Spleen (tissue), 7 donors: ENCODE data around the gene SMAD3.

Source experiments
- POLR2A ChIP-seq, 3 donors: fragments of 450-650 bp; IDR thresholded peaks; one replicate each; pipeline ENCODE4 v1.5.1; 2017; ENCODE audit warnings: antibody characterized with exemption in 3 of 3, mild to moderate bottlenecking in 1 of 3
- TF ChIP-seq, protein P1 (sequence below), 11 experiments: fragments of 200-600 bp in 7 of 11; fragments of 450-650 bp in 4 of 11; sonication (generic) in 4 of 11; IDR thresholded peaks in 8 of 11; conservative IDR thresholded peaks in 3 of 11; 1 replicate in 7 of 11; 2 replicates in 4 of 11; pipeline versions ENCODE4 v1.4.0 to v1.8.0; 2016 to 2021; ENCODE audit warnings: antibody characterized with exemption in 11 of 11, inconsistent platforms in 4 of 11, mild to moderate bottlenecking in 1 of 11
- donor health status: DM: no; HTN: no; CAD: no; lungs with moderate emphysema.
- donor health status: DM: no; HTN: no; CAD: no.
- donor health status: DM: no; HTN: no; CAD: no.

DNA sequence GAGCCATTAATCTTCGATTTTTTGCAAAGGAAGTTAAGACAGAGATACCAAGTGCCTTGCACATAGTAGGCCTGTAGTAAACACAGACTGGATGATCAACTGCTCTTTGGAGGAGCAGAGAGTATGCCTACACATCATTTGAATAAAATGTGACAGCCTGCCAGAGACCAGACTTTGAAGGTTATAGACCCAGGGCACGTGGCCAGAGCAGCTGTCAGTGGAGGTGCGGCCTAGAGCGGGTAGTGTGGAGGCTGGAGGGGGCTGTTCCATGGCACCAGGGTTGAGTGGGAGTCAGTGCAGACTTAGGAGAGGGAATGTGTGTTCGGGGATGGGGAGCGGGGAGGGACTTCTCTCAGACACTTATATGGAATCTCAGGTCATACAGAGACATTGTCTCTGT, 80.8 kb downstream of the SMAD3 start:
- TF ChIP-seq, protein P1, sequence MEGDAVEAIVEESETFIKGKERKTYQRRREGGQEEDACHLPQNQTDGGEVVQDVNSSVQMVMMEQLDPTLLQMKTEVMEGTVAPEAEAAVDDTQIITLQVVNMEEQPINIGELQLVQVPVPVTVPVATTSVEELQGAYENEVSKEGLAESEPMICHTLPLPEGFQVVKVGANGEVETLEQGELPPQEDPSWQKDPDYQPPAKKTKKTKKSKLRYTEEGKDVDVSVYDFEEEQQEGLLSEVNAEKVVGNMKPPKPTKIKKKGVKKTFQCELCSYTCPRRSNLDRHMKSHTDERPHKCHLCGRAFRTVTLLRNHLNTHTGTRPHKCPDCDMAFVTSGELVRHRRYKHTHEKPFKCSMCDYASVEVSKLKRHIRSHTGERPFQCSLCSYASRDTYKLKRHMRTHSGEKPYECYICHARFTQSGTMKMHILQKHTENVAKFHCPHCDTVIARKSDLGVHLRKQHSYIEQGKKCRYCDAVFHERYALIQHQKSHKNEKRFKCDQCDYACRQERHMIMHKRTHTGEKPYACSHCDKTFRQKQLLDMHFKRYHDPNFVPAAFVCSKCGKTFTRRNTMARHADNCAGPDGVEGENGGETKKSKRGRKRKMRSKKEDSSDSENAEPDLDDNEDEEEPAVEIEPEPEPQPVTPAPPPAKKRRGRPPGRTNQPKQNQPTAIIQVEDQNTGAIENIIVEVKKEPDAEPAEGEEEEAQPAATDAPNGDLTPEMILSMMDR (IDR thresholded peaks at IDR 0.05 in 8 of 11, conservative IDR thresholded peaks at IDR 0.05 in 3 of 11) = no peak
- no peak for TF ChIP-seq POLR2A (IDR thresholded peaks at IDR 0.05)
